Middle frontal gyrus (tissue), 1 donor: Measurements from ENCODE around the gene KRTAP10-11.

Experiments used
- DNase-seq: peaks from one replicate; pipeline ENCODE4 v3.0.0-alpha.2; 2015; ENCODE audit warnings: low spot score; ENCODE audit errors: extremely low spot score

The KRTAP10-11 gene

DNA sequence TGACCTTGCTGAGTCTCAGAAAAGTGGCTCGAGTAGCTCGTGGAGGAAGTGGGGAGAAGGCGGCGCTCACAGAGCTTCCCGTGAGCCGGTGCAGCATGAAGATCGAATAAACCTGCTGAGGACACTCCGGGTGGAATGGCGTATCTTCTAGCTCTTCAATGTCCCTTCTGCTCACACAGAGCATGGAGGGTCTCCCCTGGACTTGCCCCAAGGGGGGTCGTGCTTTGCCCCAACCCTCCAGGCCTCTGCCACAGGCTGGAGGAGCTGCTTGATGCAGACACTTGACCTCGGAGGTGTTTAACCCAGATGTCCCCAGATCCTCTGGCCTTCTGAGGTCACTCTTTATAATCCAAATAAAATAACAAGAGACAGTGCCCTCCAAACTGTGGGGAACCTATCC is 48.6 kb downstream of the KRTAP10-11 start:
- no peak for DNase-seq

DNA sequence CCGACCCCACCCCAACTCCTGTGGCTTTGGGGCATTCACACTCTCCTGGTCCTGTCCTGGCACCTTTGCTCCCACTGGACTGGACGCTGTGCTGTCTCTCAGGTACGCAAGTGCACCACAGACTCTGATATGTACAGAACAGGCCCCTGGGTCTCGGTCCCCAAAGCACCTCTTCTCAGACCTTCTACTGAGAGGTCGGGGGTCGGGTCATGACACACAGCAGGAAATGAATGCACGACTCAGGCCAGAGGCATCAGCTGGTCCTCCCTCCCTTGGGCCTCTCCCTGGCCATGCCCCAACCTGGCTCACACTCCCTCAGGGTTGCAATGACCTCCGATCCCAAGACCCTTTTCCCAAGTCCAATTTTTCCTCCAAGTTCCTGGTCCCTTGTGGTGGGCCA is 49.0 kb downstream of the KRTAP10-11 start:
- DNase-seq, result no peak

- DNase-seq, result no peak
Measured at GRCh38 chr21:44695641-44696040, 49.4 kb downstream of the KRTAP10-11 start.

DNA sequence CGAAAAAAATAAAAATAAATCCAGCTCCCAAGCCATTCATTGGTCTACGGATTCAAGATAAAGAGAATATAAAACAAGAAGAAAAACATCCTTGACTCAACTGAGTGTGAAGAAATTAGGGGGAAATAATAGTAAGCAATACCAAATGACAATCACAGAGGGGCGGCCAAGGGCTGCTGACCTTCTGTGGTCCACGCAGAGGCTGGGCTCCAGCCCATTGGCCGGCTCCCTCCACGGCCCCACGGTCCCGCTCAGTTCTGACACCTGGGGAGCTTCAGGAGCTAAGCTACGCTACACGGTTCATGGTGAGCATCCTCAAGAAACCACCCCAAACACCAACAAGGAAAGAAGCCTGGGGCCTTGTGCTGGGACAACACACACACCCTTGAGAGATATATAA is 50.4 kb downstream of the KRTAP10-11 start:
- DNase-seq, result no peak
